IMR-90 (cell line): ENCODE measurements around the gene ZNF467.

Experiments
- MXI1 ChIP-seq: IDR thresholded peaks from 2 replicates; pipeline ENCODE4 v1.6.1; 2012; ENCODE audit warnings: low read depth, mild to moderate bottlenecking, low read length, moderate library complexity, borderline replicate concordance
- RAD21 ChIP-seq: IDR thresholded peaks from 2 replicates; pipeline ENCODE4 v1.6.1; 2012; ENCODE audit warnings: low read length, improper control_type of control experiment
- RFX5 ChIP-seq: IDR thresholded peaks from 2 replicates; pipeline ENCODE4 v1.8.0; 2012; ENCODE audit warnings: low read depth, mild to moderate bottlenecking, low read length, moderate library complexity
- SMC3 ChIP-seq: fragments of 150-350 bp; IDR thresholded peaks from 2 replicates; pipeline ENCODE4 v1.6.1; 2016; ENCODE audit warnings: low read depth, mild to moderate bottlenecking, antibody characterized with exemption, low read length, moderate library complexity
- TF ChIP-seq, protein P1 (sequence below): fragments of 150-350 bp; IDR thresholded peaks from 2 replicates; pipeline ENCODE4 v1.6.1; 2017; ENCODE audit warnings: mild to moderate bottlenecking, antibody characterized with exemption, low read length, low read depth
- TF ChIP-seq, protein P2 (sequence below): conservative IDR thresholded peaks from 2 replicates; pipeline ENCODE4 v1.5.1; 2012; ENCODE audit warnings: mild to moderate bottlenecking, low read depth, low read length, improper control_type of control experiment

DNA sequence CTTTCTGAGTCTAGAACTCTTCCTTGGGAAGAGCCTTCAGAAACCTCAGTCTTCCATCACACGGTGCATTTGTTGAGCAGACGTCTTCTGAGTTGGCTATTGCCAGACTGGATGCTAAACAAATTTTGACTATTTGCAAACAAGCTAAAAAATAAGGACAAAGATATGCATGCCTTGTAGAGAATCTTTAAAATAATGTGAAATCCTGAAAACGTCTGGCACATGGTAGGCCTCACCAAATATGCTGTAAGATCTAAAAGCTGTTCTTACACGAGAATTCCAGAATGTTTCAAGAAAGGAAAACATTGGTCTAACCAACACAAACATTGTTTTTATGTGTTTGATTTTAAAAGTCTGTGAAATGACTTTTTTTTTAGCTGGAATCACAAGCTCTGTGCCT, 11.3 kb downstream of the ZNF467 start:
- TF ChIP-seq RFX5 = no peak
- TF ChIP-seq, protein P1, sequence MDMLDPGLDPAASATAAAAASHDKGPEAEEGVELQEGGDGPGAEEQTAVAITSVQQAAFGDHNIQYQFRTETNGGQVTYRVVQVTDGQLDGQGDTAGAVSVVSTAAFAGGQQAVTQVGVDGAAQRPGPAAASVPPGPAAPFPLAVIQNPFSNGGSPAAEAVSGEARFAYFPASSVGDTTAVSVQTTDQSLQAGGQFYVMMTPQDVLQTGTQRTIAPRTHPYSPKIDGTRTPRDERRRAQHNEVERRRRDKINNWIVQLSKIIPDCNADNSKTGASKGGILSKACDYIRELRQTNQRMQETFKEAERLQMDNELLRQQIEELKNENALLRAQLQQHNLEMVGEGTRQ = no peak
- TF ChIP-seq, protein P2, sequence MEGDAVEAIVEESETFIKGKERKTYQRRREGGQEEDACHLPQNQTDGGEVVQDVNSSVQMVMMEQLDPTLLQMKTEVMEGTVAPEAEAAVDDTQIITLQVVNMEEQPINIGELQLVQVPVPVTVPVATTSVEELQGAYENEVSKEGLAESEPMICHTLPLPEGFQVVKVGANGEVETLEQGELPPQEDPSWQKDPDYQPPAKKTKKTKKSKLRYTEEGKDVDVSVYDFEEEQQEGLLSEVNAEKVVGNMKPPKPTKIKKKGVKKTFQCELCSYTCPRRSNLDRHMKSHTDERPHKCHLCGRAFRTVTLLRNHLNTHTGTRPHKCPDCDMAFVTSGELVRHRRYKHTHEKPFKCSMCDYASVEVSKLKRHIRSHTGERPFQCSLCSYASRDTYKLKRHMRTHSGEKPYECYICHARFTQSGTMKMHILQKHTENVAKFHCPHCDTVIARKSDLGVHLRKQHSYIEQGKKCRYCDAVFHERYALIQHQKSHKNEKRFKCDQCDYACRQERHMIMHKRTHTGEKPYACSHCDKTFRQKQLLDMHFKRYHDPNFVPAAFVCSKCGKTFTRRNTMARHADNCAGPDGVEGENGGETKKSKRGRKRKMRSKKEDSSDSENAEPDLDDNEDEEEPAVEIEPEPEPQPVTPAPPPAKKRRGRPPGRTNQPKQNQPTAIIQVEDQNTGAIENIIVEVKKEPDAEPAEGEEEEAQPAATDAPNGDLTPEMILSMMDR = no peak
- TF ChIP-seq RAD21 = no peak
- TF ChIP-seq MXI1 = no peak
- no peak for TF ChIP-seq SMC3
